OCI-LY1 (cell line): Measurements from ENCODE around the gene GNG7.
A peak's percentile ranks its signal among the peaks of the same experiment; 100 is the strongest.
"Not testable (repeated sequence)": the region's sequence is repeated elsewhere in the genome, so short reads cannot be mapped to it uniquely, and the experiment has no call there.

Experiments used
- H2AFZ ChIP-seq: fragments of 200-600 bp; sonication (generic), shearing (Covaris generic); 2 replicates; pipeline ENCODE4 v1.6.0; 2014; ENCODE audit warnings: antibody characterized with exemption, mild to moderate bottlenecking, low read length
- H3F3A ChIP-seq: fragments of 200-600 bp; sonication (generic), shearing (Covaris generic); 2 replicates; pipeline ENCODE4 v1.6.0; 2014; ENCODE audit warnings: mild to moderate bottlenecking, antibody characterized with exemption, low read length, moderate library complexity; ENCODE audit not compliant: insufficient read depth
- H3K27ac ChIP-seq: fragments of 200-600 bp; sonication (generic); 2 replicates; pipeline ENCODE4 v1.5.1; 2014; ENCODE audit warnings: low read length, mixed run types, mild to moderate bottlenecking, low read depth; ENCODE audit not compliant: poor library complexity, severe bottlenecking
- H3K27me3 ChIP-seq: fragments of 200-600 bp; sonication (generic); 2 replicates; pipeline ENCODE4 v1.6.0; 2014; ENCODE audit warnings: antibody characterized with exemption, mild to moderate bottlenecking, low read length, moderate library complexity; ENCODE audit not compliant: insufficient read depth
- H3K36me3 ChIP-seq: fragments of 200-600 bp; sonication (generic); 2 replicates; pipeline ENCODE4 v1.6.1; 2014; ENCODE audit warnings: mild to moderate bottlenecking, antibody characterized with exemption, low read length, moderate library complexity, mixed read lengths; ENCODE audit not compliant: insufficient read depth
- H3K4me1 ChIP-seq: fragments of 200-600 bp; sonication (generic); 2 replicates; pipeline ENCODE4 v1.5.1; 2014; ENCODE audit warnings: mild to moderate bottlenecking, low read length, moderate library complexity; ENCODE audit not compliant: insufficient read depth, severe bottlenecking
- H3K4me2 ChIP-seq: fragments of 200-600 bp; sonication (generic), shearing (Covaris generic); 2 replicates; pipeline ENCODE4 v1.6.1; 2014; ENCODE audit warnings: low read length
- H3K4me3 ChIP-seq: fragments of 200-600 bp; sonication (generic); 2 replicates; pipeline ENCODE4 v1.5.1; 2014; ENCODE audit warnings: low read length, low read depth, mild to moderate bottlenecking, mixed read lengths; ENCODE audit not compliant: poor library complexity, severe bottlenecking
- H3K79me2 ChIP-seq: fragments of 200-600 bp; shearing (Covaris generic); 2 replicates; pipeline ENCODE4 v1.6.1; 2016; ENCODE audit warnings: mixed run types, low read length, mixed read lengths; ENCODE audit not compliant: insufficient read depth
- H3K9ac ChIP-seq: fragments of 200-600 bp; sonication (generic), shearing (Covaris generic); 2 replicates; pipeline ENCODE4 v1.6.1; 2014; ENCODE audit warnings: mild to moderate bottlenecking, low read length, mixed read lengths
- H3K9me2 ChIP-seq: fragments of 200-600 bp; sonication (generic), shearing (Covaris generic); 2 replicates; pipeline ENCODE4 v1.6.1; 2014; ENCODE audit warnings: low read depth, mild to moderate bottlenecking, low read length, mixed read lengths
- H3K9me3 ChIP-seq: fragments of 200-600 bp; shearing (Covaris generic); 2 replicates; pipeline ENCODE4 v1.6.1; 2014; ENCODE audit warnings: low read length, mixed read lengths
- H4K20me1 ChIP-seq: fragments of 200-600 bp; sonication (generic), shearing (Covaris generic); 2 replicates; pipeline ENCODE4 v1.6.0; 2016; ENCODE audit warnings: mild to moderate bottlenecking, low read length; ENCODE audit not compliant: insufficient read depth
- EZH2 ChIP-seq: fragments of 200-600 bp; sonication (generic), shearing (Covaris generic); IDR thresholded peaks from 2 replicates; pipeline ENCODE4 v1.8.0; 2017; ENCODE audit warnings: borderline replicate concordance, mixed run types, mild to moderate bottlenecking, antibody characterized with exemption, low read length, moderate library complexity, mixed read lengths
- TF ChIP-seq, protein P1 (sequence below): fragments of 200-600 bp; sonication (generic), shearing (Covaris generic); IDR thresholded peaks from 2 replicates; pipeline ENCODE4 v1.5.1; 2017; ENCODE audit warnings: mild to moderate bottlenecking, antibody characterized with exemption, low read length, moderate library complexity, mixed read lengths

GNG7 gene

DNA sequence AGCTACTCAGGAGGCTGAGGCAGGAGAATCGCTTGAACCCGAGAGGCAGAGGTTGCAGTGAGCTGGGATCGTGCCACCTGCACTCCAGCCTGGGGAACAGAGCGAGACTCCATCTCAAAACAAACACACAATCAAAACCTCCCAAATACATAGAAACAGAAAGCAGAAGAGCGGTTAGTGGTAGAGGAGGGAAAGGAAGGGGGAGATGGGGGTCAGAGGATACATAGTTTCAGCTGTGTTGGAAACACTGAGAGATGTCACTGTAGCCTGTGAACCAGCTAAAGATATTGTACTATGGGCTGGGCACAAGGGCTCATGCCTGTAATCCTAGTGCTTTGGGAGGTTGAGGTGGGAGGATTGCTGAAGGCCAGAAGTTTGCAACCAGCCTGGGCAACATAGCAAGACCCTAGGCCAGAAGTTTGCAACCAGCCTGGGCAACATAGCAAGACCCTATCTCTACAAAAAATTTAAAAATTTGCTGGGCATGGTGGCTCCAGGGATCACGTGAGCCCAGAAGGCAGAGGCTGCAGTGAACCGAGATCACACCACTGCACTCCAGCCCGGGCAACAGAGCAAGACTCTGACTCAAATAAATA, 49.9 kb downstream of the GNG7 start:
- H3K4me2 ChIP-seq: no peak overlapping the region
- H3K4me1 ChIP-seq: no peaks in the 10 kb centered on the region
- TF ChIP-seq, protein P1, sequence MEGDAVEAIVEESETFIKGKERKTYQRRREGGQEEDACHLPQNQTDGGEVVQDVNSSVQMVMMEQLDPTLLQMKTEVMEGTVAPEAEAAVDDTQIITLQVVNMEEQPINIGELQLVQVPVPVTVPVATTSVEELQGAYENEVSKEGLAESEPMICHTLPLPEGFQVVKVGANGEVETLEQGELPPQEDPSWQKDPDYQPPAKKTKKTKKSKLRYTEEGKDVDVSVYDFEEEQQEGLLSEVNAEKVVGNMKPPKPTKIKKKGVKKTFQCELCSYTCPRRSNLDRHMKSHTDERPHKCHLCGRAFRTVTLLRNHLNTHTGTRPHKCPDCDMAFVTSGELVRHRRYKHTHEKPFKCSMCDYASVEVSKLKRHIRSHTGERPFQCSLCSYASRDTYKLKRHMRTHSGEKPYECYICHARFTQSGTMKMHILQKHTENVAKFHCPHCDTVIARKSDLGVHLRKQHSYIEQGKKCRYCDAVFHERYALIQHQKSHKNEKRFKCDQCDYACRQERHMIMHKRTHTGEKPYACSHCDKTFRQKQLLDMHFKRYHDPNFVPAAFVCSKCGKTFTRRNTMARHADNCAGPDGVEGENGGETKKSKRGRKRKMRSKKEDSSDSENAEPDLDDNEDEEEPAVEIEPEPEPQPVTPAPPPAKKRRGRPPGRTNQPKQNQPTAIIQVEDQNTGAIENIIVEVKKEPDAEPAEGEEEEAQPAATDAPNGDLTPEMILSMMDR: no peak
- no peak for TF ChIP-seq EZH2
- no peaks in the 10 kb centered on the region for H3K79me2 ChIP-seq
- H3K27me3 ChIP-seq: 0 out of 2 replicates have a peak, but pooled peaks cover 3% of the 10 kb centered on the region
- no peak overlapping the region for H3K9ac ChIP-seq
- H3K9me2 ChIP-seq: no peaks in the 10 kb centered on the region
- H2AFZ ChIP-seq: no peak overlapping the region
- H3F3A ChIP-seq: no peaks in the 10 kb centered on the region
- H4K20me1 ChIP-seq: no peaks in the 10 kb centered on the region
- no peaks in the 10 kb centered on the region for H3K36me3 ChIP-seq
- no peaks in the 10 kb centered on the region for H3K9me3 ChIP-seq
- H3K4me3 ChIP-seq: no peak overlapping the region
- no peak overlapping the region for H3K27ac ChIP-seq

DNA sequence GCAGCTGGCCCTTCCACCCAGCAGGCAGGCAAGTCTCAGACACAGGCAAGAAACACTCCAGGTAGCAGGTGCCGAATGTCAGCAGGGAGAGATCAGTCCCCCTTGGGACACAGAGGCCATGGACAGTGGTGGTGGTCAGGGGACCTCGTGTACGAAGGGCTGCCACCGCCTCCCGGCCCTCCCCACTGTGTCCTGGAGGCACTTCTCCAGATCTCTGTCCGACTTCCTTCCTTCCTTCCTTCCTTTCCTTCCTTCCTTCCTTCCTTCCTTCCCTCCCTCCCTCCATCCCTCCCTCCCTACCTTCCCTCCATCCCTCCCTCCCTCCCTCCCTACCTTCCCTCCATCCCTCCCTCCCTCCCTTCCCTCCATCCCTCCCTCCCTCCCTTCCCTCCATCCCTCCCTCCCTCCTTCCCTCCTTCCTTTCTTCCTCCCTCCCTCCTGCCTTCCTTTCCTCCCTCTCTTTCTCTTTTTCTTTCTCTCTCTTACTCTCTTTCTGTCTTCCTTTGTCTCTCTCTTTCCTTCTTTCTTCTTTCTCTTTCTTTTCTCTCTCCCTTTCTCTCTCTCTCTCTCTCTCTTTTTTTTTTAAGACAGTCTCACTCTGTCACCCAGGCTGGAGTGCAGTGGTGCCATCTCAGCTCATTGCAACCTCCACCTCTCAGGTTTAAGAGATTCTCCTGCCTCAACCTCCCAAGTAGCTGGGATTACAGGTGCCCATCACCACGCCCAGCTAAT, 51.3 kb downstream of the GNG7 start:
- H3K27me3 ChIP-seq, H3K4me1 ChIP-seq, H4K20me1 ChIP-seq, H3K36me3 ChIP-seq, H3K9me3 ChIP-seq, H3K79me2 ChIP-seq, H3K9me2 ChIP-seq, H2AFZ ChIP-seq, H3K9ac ChIP-seq, H3K4me2 ChIP-seq, H3K4me3 ChIP-seq, H3F3A ChIP-seq, H3K27ac ChIP-seq: not testable (repeated sequence)

DNA sequence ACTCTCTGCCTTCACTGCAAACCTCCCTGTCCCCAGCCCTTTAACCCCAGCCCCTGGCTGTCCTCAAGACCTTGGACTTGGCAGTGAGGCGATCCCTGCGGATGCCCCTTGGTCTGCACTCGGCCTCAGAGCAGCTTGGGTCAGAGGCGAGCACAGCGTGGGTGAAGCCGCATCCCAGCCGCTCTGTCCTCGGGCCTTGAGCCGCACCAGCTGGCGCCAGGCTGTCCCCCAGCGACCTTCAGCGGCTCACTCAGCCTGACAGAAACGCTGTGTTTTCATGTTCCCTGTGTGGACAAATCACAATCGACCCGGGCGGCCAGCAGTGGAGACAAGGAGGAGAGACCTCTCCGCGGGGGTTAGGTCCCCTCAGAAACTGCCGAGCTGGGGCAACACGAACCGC, 52.0 kb downstream of the GNG7 start:
- Histone ChIP-seq H3K9me2 (no peaks in the 10 kb centered on the region), H3K4me1 (peaks cover 3% of the 10 kb centered on the region), H4K20me1 (no peaks in the 10 kb centered on the region), H3K4me2 (no peak overlapping the region), H3K9ac (no peak overlapping the region), H3K4me3 (no peak overlapping the region), H2AFZ (no peak overlapping the region), H3K79me2 (no peaks in the 10 kb centered on the region), H3K36me3 (no peaks in the 10 kb centered on the region), H3K9me3 (no peaks in the 10 kb centered on the region), H3K27ac (no peak overlapping the region), H3K27me3 (peaks cover 9% of the 10 kb centered on the region; the same call in 1 of the 2 replicates), H3F3A (no peaks in the 10 kb centered on the region)
- TF ChIP-seq, protein P1: no peak
- TF ChIP-seq EZH2: no peak

DNA sequence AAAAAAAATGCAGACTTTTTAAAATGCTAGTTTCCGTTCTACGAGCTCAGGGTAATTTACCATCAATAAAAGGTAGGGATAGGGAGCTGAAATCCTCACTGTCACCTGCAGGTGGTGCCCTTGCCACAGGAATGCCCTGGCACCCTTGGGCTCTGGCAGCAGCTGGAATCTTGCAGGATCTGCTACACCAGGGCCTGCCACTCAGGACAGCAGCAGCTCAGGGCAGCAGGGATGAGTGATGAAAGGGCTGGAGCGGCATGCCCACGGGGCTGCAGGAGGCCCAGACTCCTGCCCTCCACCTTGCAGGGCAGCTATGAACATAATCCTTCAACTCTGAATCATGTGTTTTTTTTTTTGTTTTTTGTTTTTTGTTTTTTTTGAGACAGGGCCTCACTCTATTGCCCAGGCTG, 54.0 kb downstream of the GNG7 start:
- TF ChIP-seq EZH2: no peak
- TF ChIP-seq, protein P1: peak; percentile 93
- H3K4me1 ChIP-seq: peaks cover 6% of the 10 kb centered on the region

More for the DNA sequence above, 54.0 kb downstream of the GNG7 start:
- Histone ChIP-seq H3K36me3 (no peaks in the 10 kb centered on the region), H4K20me1 (no peaks in the 10 kb centered on the region), H3K4me3 (no peak overlapping the region), H3K9ac (no peak overlapping the region), H3F3A (no peaks in the 10 kb centered on the region), H3K27me3 (peaks cover 7% of the 10 kb centered on the region; the same call in 1 of the 2 replicates), H3K79me2 (no peaks in the 10 kb centered on the region), H3K27ac (no peak overlapping the region), H3K9me3 (no peaks in the 10 kb centered on the region), H3K4me2 (no peak overlapping the region), H3K9me2 (no peaks in the 10 kb centered on the region), H2AFZ (no peak overlapping the region)
